Parathyroid adenoma (tissue), 2 donors: ENCODE results near the gene FAM3A.

Experiments
- H2AFZ ChIP-seq: fragments of 300-600 bp; sonication (generic); one replicate; pipeline ENCODE4 v1.7.0; 2017; ENCODE audit warnings: antibody characterized with exemption, mild to moderate bottlenecking
- H3K27ac ChIP-seq: fragments of 300-600 bp; sonication (generic); one replicate; pipeline ENCODE4 v1.7.0; 2017
- H3K27me3 ChIP-seq: fragments of 300-600 bp; sonication (generic); one replicate; pipeline ENCODE4 v1.7.0; 2017; ENCODE audit warnings: low read length; ENCODE audit not compliant: control insufficient read depth, insufficient read depth
- H3K36me3 ChIP-seq: fragments of 300-600 bp; sonication (generic); one replicate; pipeline ENCODE4 v1.7.0; 2017; ENCODE audit warnings: low read length; ENCODE audit not compliant: control insufficient read depth, insufficient read depth
- H3K4me1 ChIP-seq: fragments of 300-600 bp; sonication (generic); one replicate; pipeline ENCODE4 v1.7.0; 2017; ENCODE audit warnings: control low read depth
- H3K4me2 ChIP-seq: fragments of 300-600 bp; sonication (generic); one replicate; pipeline ENCODE4 v1.7.0; 2017; ENCODE audit warnings: low read length
- H3K4me3 ChIP-seq: fragments of 300-600 bp; sonication (generic); one replicate; pipeline ENCODE4 v1.7.0; 2017; ENCODE audit warnings: low read depth, low read length
- H3K79me2 ChIP-seq: fragments of 300-600 bp; sonication (generic); one replicate; pipeline ENCODE4 v1.7.0; 2017; ENCODE audit warnings: control low read depth
- H3K9ac ChIP-seq: fragments of 300-600 bp; sonication (generic); one replicate; pipeline ENCODE4 v1.7.0; 2017; ENCODE audit warnings: mild to moderate bottlenecking
- H3K9me3 ChIP-seq: fragments of 300-600 bp; sonication (generic); one replicate; pipeline ENCODE4 v1.7.0; 2017; ENCODE audit warnings: low read length; ENCODE audit not compliant: control insufficient read depth
- TF ChIP-seq, protein P1 (sequence below): fragments of 300-600 bp; sonication (generic); IDR thresholded peaks from one replicate; pipeline ENCODE4 v1.7.0; 2017; ENCODE audit warnings: antibody characterized with exemption, mild to moderate bottlenecking
- donor health status: primary hyperparathyroidism.

Gene FAM3A

DNA sequence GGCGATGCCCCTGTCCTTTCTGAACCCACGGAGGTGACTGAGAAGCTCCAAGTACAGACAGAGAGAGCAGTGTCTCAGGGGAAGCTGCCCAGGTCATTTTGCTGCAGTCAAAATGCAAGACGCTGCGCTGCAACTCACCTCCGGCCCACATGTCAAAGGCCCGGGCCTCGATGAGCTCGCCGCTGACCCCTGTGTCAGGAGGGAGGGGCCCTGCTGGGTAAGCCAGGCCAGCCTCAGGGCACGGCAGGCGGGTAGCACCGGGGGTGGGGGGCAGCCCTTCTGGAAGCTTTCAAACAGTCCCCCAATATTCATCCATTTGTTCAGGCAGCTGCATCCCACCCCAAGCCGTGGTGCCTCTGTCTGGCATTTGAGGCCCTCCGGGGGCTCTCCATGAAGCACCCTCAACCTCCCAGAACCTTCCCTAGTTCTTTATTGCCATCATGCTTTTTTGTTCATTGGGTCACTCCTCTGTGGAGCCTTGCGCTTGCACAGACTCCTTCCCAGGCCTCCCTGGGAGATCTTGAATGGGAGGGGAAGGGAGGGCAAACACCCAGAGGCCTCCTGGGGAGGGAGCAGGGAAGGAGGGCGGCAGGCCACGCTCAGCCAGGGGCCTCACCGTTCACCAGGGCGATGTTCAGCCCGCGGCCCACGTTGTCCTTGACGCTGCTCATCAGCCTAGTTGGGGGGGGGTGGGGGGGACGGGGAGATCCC, 8.2 kb downstream of the FAM3A start:
- no peak overlapping the region for H3K4me2 ChIP-seq
- no peaks in the 10 kb centered on the region for H3K9me3 ChIP-seq
- no peak overlapping the region for H2AFZ ChIP-seq
- no peak overlapping the region for H3K4me3 ChIP-seq
- H3K4me1 ChIP-seq: no peaks in the 10 kb centered on the region
- H3K36me3 ChIP-seq: no peaks in the 10 kb centered on the region
- no peaks in the 10 kb centered on the region for H3K27me3 ChIP-seq
- H3K27ac ChIP-seq: no peak overlapping the region
- TF ChIP-seq, protein P1, sequence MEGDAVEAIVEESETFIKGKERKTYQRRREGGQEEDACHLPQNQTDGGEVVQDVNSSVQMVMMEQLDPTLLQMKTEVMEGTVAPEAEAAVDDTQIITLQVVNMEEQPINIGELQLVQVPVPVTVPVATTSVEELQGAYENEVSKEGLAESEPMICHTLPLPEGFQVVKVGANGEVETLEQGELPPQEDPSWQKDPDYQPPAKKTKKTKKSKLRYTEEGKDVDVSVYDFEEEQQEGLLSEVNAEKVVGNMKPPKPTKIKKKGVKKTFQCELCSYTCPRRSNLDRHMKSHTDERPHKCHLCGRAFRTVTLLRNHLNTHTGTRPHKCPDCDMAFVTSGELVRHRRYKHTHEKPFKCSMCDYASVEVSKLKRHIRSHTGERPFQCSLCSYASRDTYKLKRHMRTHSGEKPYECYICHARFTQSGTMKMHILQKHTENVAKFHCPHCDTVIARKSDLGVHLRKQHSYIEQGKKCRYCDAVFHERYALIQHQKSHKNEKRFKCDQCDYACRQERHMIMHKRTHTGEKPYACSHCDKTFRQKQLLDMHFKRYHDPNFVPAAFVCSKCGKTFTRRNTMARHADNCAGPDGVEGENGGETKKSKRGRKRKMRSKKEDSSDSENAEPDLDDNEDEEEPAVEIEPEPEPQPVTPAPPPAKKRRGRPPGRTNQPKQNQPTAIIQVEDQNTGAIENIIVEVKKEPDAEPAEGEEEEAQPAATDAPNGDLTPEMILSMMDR: no peak
- no peak overlapping the region for H3K9ac ChIP-seq
- no peaks in the 10 kb centered on the region for H3K79me2 ChIP-seq

DNA sequence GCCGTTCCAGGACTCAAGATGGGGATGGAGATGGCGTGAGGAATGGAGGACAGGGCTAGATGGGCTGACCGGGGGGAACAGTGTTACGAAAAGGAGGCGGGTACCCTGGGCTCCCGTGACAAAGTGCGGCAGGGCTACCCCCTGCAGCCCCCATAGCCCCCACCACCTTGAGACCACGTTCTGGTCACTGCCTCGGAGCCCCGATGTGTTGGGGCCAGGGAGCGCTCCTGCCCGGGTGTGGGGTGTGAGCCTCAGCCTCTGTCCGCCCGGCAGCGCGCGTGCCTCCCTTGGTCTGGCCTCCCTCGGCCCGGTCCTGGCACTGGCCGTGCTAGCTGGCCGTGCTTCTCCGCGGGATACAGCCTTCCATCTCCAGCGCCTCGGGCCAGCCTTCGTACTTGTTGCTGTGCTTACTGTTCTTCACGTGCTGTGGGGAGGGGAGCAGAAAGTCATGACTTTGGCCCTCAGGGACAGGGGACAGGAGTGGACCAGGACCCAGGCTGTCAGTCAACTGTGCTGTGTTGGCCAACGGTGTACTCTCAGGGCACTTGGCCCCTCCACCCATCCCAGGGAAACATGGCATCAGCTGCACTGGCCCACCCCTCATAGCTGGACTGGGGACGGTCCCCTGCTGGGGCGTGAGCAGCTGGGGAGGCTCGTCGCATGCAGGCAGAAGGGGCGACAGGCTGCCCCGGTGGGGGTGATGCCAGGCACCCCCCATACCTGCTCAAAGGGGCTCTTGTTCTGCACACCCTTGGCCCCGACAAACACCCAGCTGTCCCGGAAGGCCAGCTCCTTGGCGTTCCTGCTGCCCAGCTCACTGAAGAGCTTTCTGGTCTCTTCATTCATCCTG, 9.3 kb downstream of the FAM3A start:
- H2AFZ ChIP-seq: no peak overlapping the region
- no peak overlapping the region for H3K4me3 ChIP-seq
- H3K9me3 ChIP-seq: no peaks in the 10 kb centered on the region
- no peak overlapping the region for H3K4me2 ChIP-seq
- H3K27ac ChIP-seq: no peak overlapping the region
- no peaks in the 10 kb centered on the region for H3K79me2 ChIP-seq
- no peaks in the 10 kb centered on the region for H3K4me1 ChIP-seq
- TF ChIP-seq, protein P1: no peak
- no peak overlapping the region for H3K9ac ChIP-seq
- no peaks in the 10 kb centered on the region for H3K36me3 ChIP-seq
- no peaks in the 10 kb centered on the region for H3K27me3 ChIP-seq

DNA sequence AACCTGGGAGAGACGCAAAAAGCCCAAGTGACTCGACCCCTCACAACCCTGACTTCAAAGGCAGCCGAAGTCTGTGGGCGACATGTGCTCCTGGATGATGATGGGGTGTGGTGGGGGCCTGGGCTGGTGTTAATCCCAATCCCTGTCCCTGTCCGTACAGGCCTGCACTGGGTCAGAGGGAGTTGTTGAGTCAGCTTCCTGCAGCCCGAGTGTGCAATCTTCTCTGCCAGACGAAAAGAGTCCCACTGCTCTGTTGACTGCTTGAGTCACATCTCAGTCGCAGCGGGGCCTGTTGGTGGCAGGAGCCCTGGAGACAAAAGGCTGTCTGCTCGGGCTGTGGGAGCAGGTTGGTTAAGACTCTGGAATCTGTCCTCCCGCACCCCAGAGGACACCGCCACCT, 10.3 kb downstream of the FAM3A start:
- TF ChIP-seq, protein P1: no peak
- no peaks in the 10 kb centered on the region for H3K79me2 ChIP-seq
- no peaks in the 10 kb centered on the region for H3K36me3 ChIP-seq
- no peak overlapping the region for H3K4me3 ChIP-seq
- H3K4me1 ChIP-seq: no peaks in the 10 kb centered on the region
- H3K27me3 ChIP-seq: no peaks in the 10 kb centered on the region
- H3K27ac ChIP-seq: no peak overlapping the region
- H3K4me2 ChIP-seq: no peak overlapping the region
- H3K9me3 ChIP-seq: no peaks in the 10 kb centered on the region
- H2AFZ ChIP-seq: no peak overlapping the region
- no peak overlapping the region for H3K9ac ChIP-seq

DNA sequence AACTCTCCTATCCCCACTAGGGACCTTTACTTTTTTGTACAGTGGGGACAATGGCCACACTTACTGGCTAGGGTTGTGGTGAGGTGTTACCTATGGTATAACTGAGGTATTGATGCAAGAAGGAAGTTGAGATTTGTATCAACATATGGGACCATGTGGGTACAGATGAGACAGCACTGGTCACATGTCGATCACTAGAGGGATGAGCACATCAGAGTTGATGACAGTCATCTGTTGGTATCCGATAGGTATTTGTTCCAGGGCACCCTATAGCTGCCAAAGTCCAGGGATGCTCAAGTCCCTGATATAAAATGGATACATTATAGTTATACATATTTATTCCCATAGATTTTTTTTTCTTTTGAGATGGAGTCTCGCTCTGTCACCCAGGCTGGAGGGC, 13.0 kb downstream of the FAM3A start:
- Histone ChIP-seq H3K4me3 (no peak overlapping the region), H2AFZ (no peak overlapping the region), H3K9ac (no peak overlapping the region), H3K27me3 (no peaks in the 10 kb centered on the region), H3K4me1 (no peaks in the 10 kb centered on the region), H3K36me3 (no peaks in the 10 kb centered on the region), H3K9me3 (no peaks in the 10 kb centered on the region), H3K27ac (no peak overlapping the region), H3K4me2 (no peak overlapping the region), H3K79me2 (no peaks in the 10 kb centered on the region)
- TF ChIP-seq, protein P1: no peak
